Vagina (tissue), 2 donors: ENCODE measurements around the gene FLOT1.

ENCODE experiments used
- CTCF ChIP-seq, 3 experiments: fragments of 450-650 bp in 2 of 3; fragments of 200-600 bp in 1 of 3; sonication (generic) in 1 of 3; IDR thresholded peaks; one replicate each; pipeline ENCODE4 v1.5.1; 2017 to 2019; ENCODE audit warnings: antibody characterized with exemption in 3 of 3, mild to moderate bottlenecking in 2 of 3, moderate library complexity in 2 of 3
- POLR2AphosphoS5 ChIP-seq, 2 donors: sonication (generic); formaldehyde crosslinking; IDR thresholded peaks; one replicate each; pipeline ENCODE4 v1.9.0; 2017; ENCODE audit warnings: antibody characterized with exemption in 2 of 2, mild to moderate bottlenecking in 2 of 2, low read depth in 1 of 2; ENCODE audit not compliant: insufficient read depth in 1 of 2

- no peak for TF ChIP-seq CTCF (IDR thresholded peaks at IDR 0.05)
- peak; percentile 92 to 96 for TF ChIP-seq POLR2AphosphoS5 (IDR thresholded peaks at IDR 0.05; ENCODE audit: insufficient read depth in 1 of 2, low read depth in 1 of 2)
Observed at GRCh38 chr6:30719791-30720737, 22.4 kb downstream of the FLOT1 start, which contains the start of gene TUBB.
